H1 (cell line): Measurements from ENCODE around the gene OLA1. TPM values are rescaled to one million over a fixed set of nuclear protein-coding genes. Genes with fewer than 3 reads are reported as not detected.

Source experiments
- CTCF ChIA-PET: fragments of 300-600 bp; sonication (Branson Sonifier 250); formaldehyde crosslinking; loops from one replicate; lab custom pipeline; 2021; ENCODE audit not compliant: partially characterized antibody; lab: Charles Lee
- POLR2A ChIA-PET: fragments of 300-600 bp; sonication (Branson Sonifier 250); formaldehyde crosslinking; loops from one replicate; lab custom pipeline; 2021; ENCODE audit warnings: inconsistent platforms; ENCODE audit not compliant: partially characterized antibody; lab: Charles Lee
- DNase-seq, 2 experiments: peaks; one replicate each; pipeline versions ENCODE4 v3.0.0 to v3.0.0-alpha.2; 2010 to 2022; ENCODE audit warnings: low spot score in 2 of 2, low read depth in 1 of 2, mixed read lengths in 1 of 2
- FAIRE-seq: peaks from 2 replicates; lab custom pipeline; 2011; peaks lifted over from hg19 to GRCh38; lab: Jason Lieb, UNC
- H2AFZ ChIP-seq: 2 replicates; pipeline ENCODE4 v1.8.1; 2012; ENCODE audit warnings: low read length, inconsistent platforms
- H2AK5ac ChIP-seq: 2 replicates; pipeline ENCODE4 v1.6.1; 2013; ENCODE audit warnings: low read depth, low read length
- H2BK120ac ChIP-seq: replicated peaks from 2 replicates; pipeline ENCODE3; 2013; ENCODE audit warnings: low read depth, low read length, inconsistent platforms
- H2BK12ac ChIP-seq: 2 replicates; pipeline ENCODE4 v1.6.1; 2013; ENCODE audit warnings: low read depth, low read length
- H2BK15ac ChIP-seq: 2 replicates; pipeline ENCODE4 v1.6.1; 2013; ENCODE audit warnings: low read length
- H2BK20ac ChIP-seq: 2 replicates; pipeline ENCODE4 v1.6.1; 2013; ENCODE audit warnings: low read length
- H2BK5ac ChIP-seq: 2 replicates; pipeline ENCODE4 v1.6.1; 2013; ENCODE audit warnings: low read depth, low read length
- H3K14ac ChIP-seq: 2 replicates; pipeline ENCODE4 v1.6.1; 2013; ENCODE audit warnings: inconsistent platforms; ENCODE audit not compliant: insufficient read length
- H3K18ac ChIP-seq: 2 replicates; pipeline ENCODE4 v1.6.1; 2013; ENCODE audit warnings: low read length; ENCODE audit errors: extremely low read depth
- H3K23ac ChIP-seq: 2 replicates; pipeline ENCODE4 v1.6.1; 2013; ENCODE audit warnings: inconsistent platforms; ENCODE audit not compliant: insufficient read length
- H3K23me2 ChIP-seq: 2 replicates; pipeline ENCODE4 v1.6.1; 2013; ENCODE audit warnings: low read depth, low read length
- H3K27ac ChIP-seq: 2 replicates; pipeline ENCODE4 v1.6.1; 2011; ENCODE audit warnings: low read depth, low read length, inconsistent platforms
- H3K27me3 ChIP-seq, 4 experiments: replicated peaks in 1 of 4; 1 replicate in 1 of 4; 2 replicates in 3 of 4; pipeline versions ENCODE4 v1.6.1 to v1.8.1; 2011 to 2013; ENCODE audit warnings: low read length in 3 of 4, mild to moderate bottlenecking in 3 of 4, inconsistent platforms in 2 of 4, mixed read lengths in 2 of 4, moderate library complexity in 1 of 4; ENCODE audit not compliant: control insufficient read depth in 3 of 4, insufficient read depth in 3 of 4; ENCODE audit errors: extremely low read depth in 1 of 4
- H3K36me3 ChIP-seq, 4 experiments: 2 replicates each; pipeline versions ENCODE4 v1.6.1 to v1.8.1; 2011 to 2013; ENCODE audit warnings: mild to moderate bottlenecking in 4 of 4, low read length in 3 of 4, moderate library complexity in 2 of 4, control low read depth in 1 of 4, inconsistent platforms in 1 of 4; ENCODE audit not compliant: insufficient read depth in 4 of 4, control insufficient read depth in 2 of 4
- H3K4ac ChIP-seq: replicated peaks from 2 replicates; pipeline ENCODE3; 2013; ENCODE audit warnings: low read length, low read depth, mixed read lengths, inconsistent platforms; ENCODE audit not compliant: insufficient read length
- H3K4me1 ChIP-seq, 4 experiments: replicated peaks in 1 of 4; 1 replicate in 1 of 4; 2 replicates in 3 of 4; pipeline versions ENCODE4 v1.6.1 to v1.8.1; 2011 to 2013; ENCODE audit warnings: low read length in 3 of 4, inconsistent platforms in 2 of 4, mixed read lengths in 1 of 4; ENCODE audit not compliant: insufficient read depth in 4 of 4, control insufficient read depth in 3 of 4
- H3K4me2 ChIP-seq, 2 experiments: 2 replicates each; pipeline versions ENCODE4 v1.6.1 to v1.8.1; 2011 to 2013; ENCODE audit warnings: low read depth in 2 of 2, low read length in 2 of 2, control low read depth in 1 of 2, inconsistent platforms in 1 of 2, mild to moderate bottlenecking in 1 of 2; ENCODE audit not compliant: insufficient read depth in 1 of 2
- H3K4me3 ChIP-seq, 4 experiments: fragments of 200-600, 300-600 bp in 1 of 4; sonication (generic), shearing (Covaris generic), sonication (Bioruptor Twin) in 1 of 4; 2 replicates each; pipeline versions ENCODE4 v1.5.1 to v1.8.1; 2011 to 2016; ENCODE audit warnings: low read length in 4 of 4, low read depth in 3 of 4, control low read depth in 2 of 4, inconsistent platforms in 2 of 4, mild to moderate bottlenecking in 2 of 4, mixed read lengths in 1 of 4, moderate library complexity in 1 of 4; ENCODE audit not compliant: insufficient read depth in 2 of 4; ENCODE audit errors: extremely low read depth in 1 of 4
- H3K56ac ChIP-seq: replicated peaks from 2 replicates; pipeline ENCODE3; 2013; ENCODE audit warnings: low read depth, mild to moderate bottlenecking, mixed read lengths, low read length, inconsistent platforms; ENCODE audit not compliant: insufficient read length
- H3K79me1 ChIP-seq: 2 replicates; pipeline ENCODE4 v1.6.1; 2013; ENCODE audit warnings: low read depth, low read length, control low read depth
- H3K79me2 ChIP-seq, 2 experiments: 2 replicates each; pipeline versions ENCODE4 v1.6.1 to v1.8.1; 2012 to 2013; ENCODE audit warnings: low read length in 2 of 2, mild to moderate bottlenecking in 2 of 2, inconsistent platforms in 1 of 2; ENCODE audit not compliant: insufficient read depth in 2 of 2, control insufficient read depth in 1 of 2
- H3K9ac ChIP-seq, 4 experiments: replicated peaks in 1 of 4; 1 replicate in 1 of 4; 2 replicates in 3 of 4; pipeline versions ENCODE4 v1.6.1 to v1.8.1; 2011 to 2013; ENCODE audit warnings: low read depth in 3 of 4, low read length in 3 of 4, control low read depth in 2 of 4, mild to moderate bottlenecking in 2 of 4, moderate library complexity in 2 of 4, inconsistent platforms in 1 of 4; ENCODE audit errors: extremely low read depth in 1 of 4
- H3K9me3 ChIP-seq, 2 experiments: 2 replicates each; pipeline versions ENCODE4 v1.6.1 to v1.8.1; 2012 to 2013; ENCODE audit warnings: mild to moderate bottlenecking in 2 of 2, moderate library complexity in 2 of 2, control low read depth in 1 of 2, inconsistent platforms in 1 of 2, low read depth in 1 of 2, low read length in 1 of 2, mixed read lengths in 1 of 2; ENCODE audit not compliant: insufficient read depth in 2 of 2
- H4K20me1 ChIP-seq, 2 experiments: replicated peaks in 1 of 2; 2 replicates each; pipeline versions ENCODE3 to v1.8.1; 2011 to 2013; ENCODE audit warnings: inconsistent platforms in 2 of 2, low read length in 2 of 2, mild to moderate bottlenecking in 1 of 2; ENCODE audit not compliant: insufficient read depth in 2 of 2, control insufficient read depth in 1 of 2
- H4K5ac ChIP-seq: 2 replicates; pipeline ENCODE4 v1.6.1; 2013; ENCODE audit warnings: low read length, low read depth, mixed read lengths, inconsistent platforms; ENCODE audit not compliant: insufficient read length
- H4K8ac ChIP-seq: 2 replicates; pipeline ENCODE4 v1.8.0; 2013; ENCODE audit warnings: mild to moderate bottlenecking, moderate library complexity, low read length, inconsistent platforms; ENCODE audit not compliant: insufficient read depth; ENCODE audit errors: extremely low read depth
- H4K91ac ChIP-seq: replicated peaks from 2 replicates; pipeline ENCODE3; 2013; ENCODE audit warnings: low read length, mixed read lengths, inconsistent platforms; ENCODE audit not compliant: insufficient read length
- CREB1 ChIP-seq: IDR thresholded peaks from 2 replicates; pipeline ENCODE4 v1.6.1; 2012; ENCODE audit warnings: inconsistent platforms
- EZH2 ChIP-seq: fragments of 200-600 bp; sonication (generic); IDR thresholded peaks from 2 replicates; pipeline ENCODE4 v1.7.1; 2012; ENCODE audit warnings: low read depth, mild to moderate bottlenecking, moderate library complexity, low read length, inconsistent platforms; ENCODE audit not compliant: severe bottlenecking
- GTF2F1 ChIP-seq: IDR thresholded peaks from 2 replicates; pipeline ENCODE4 v1.6.1; 2012; ENCODE audit warnings: low read depth, low read length, improper control_type of control experiment, borderline replicate concordance
- PHF8 ChIP-seq: fragments of 200-600 bp; sonication (generic); conservative IDR thresholded peaks from 2 replicates; pipeline ENCODE4 v1.7.1; 2012; ENCODE audit warnings: low read depth, mild to moderate bottlenecking, inconsistent platforms, low read length, moderate library complexity
- RXRA ChIP-seq: IDR thresholded peaks from 2 replicates; pipeline ENCODE4 v1.6.1; 2011; ENCODE audit warnings: low read depth, mild to moderate bottlenecking, low read length, moderate library complexity; ENCODE audit not compliant: insufficient read depth
- SIN3A ChIP-seq, 2 experiments: IDR thresholded peaks in 1 of 2; conservative IDR thresholded peaks in 1 of 2; 2 replicates each; pipeline ENCODE4 v1.6.1; 2011 to 2012; ENCODE audit warnings: low read length in 2 of 2, improper control_type of control experiment in 1 of 2, low read depth in 1 of 2, mild to moderate bottlenecking in 1 of 2
- SIX5 ChIP-seq: IDR thresholded peaks from 2 replicates; pipeline ENCODE4 v1.6.1; 2011; ENCODE audit warnings: mild to moderate bottlenecking, low read depth, low read length
- SP1 ChIP-seq: IDR thresholded peaks from 2 replicates; pipeline ENCODE4 v1.6.1; 2011; ENCODE audit warnings: low read depth, low read length
- TCF12 ChIP-seq: IDR thresholded peaks from 2 replicates; pipeline ENCODE4 v1.6.1; 2011; ENCODE audit warnings: low read depth, mild to moderate bottlenecking, low read length
- WGBS, 2 experiments: shearing (Covaris generic) in 1 of 2; methylation state at CpG; one replicate each; pipeline versions ENCODE4 v1.1.6 to v1.1.7; 2013 to 2015; ENCODE audit warnings: low lambda C conversion rate in 2 of 2, mixed read lengths in 2 of 2, inconsistent platforms in 1 of 2, low coverage in 1 of 2, missing lambda C conversion rate in 1 of 2; ENCODE audit not compliant: insufficient replicate concordance in 2 of 2, insufficient coverage in 1 of 2, insufficient read length in 1 of 2; ENCODE audit errors: extremely low coverage in 1 of 2, missing lambda C conversion rate in 1 of 2; 5-methylcytosine and 5-hydroxymethylcytosine counted together
- polyA plus RNA-seq, 7 experiments: library from polyadenylated mRNA; depleted of rRNA in 3 of 7; stranded (reverse) in 5 of 7; unstranded in 2 of 7; fragments of >200 nt in 5 of 7; fragments of 200-250 nt in 2 of 7; gene quantifications; 1 replicate in 5 of 7; 2 replicates in 1 of 7; 4 replicates in 1 of 7; pipeline versions ENCODE4 v1.2.1 to v1.2.3, GENCODE V29; 2011 to 2013; ENCODE audit warnings: missing spikeins in 2 of 7, mixed read lengths in 2 of 7
- total RNA-seq: library from RNA; stranded (reverse); fragmentation: NEBNext Ultra II Directional; extraction: Animal tissue kit (Norgen Biotek cat#: 25700); gene quantifications from 2 replicates; pipeline ENCODE4 v1.2.1, GENCODE V29; 2021
- TF ChIP-seq, protein P1 (sequence below): IDR thresholded peaks from 2 replicates; pipeline ENCODE4 v1.6.1; 2012; ENCODE audit warnings: inconsistent platforms

OLA1 gene
- total and polyA plus RNA-seq, 2 of the 8 experiments (the other 6 are each of a cell fraction or from before 2014, with no cell fraction given): 39.3 to 158 TPM

DNA sequence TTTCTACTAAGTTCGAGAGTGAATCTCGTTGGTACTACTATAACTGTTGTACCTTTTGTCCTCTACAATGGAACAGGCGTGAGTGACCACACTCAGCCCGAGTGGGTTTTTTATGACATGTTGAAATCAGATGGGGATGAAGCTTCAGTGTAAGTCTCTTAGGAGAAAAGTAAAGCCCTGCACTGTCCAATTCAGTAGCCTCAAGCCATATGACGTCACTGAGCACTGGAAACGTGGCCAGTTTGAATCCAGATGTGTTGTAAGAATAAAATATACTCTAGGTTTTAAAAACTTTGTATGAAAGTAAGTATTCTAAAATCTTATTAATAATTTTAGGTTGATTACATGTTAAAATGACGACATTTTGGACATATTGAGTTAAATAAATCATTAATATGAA, 181.5 kb downstream of the OLA1 start:
- Histone ChIP-seq H2BK5ac (no peak overlapping the region), H3K14ac (no peak overlapping the region), H3K79me2 (no peaks in the 10 kb centered on the region), H2AK5ac (no peak overlapping the region), H3K4me1 (peaks cover 0 to 11% (median 2%) of the 10 kb centered on the region in 4 experiments; a peak in 3 of 7 replicates), H2BK20ac (no peak overlapping the region), H3K56ac (no peak overlapping the region), H3K18ac (no peak overlapping the region), H4K20me1 (no peaks in the 10 kb centered on the region), H3K27me3 (no peaks in the 10 kb centered on the region), H2BK12ac (no peak overlapping the region), H3K23ac (no peak overlapping the region), H3K9me3 (no peaks in the 10 kb centered on the region), H3K79me1 (no peaks in the 10 kb centered on the region), H4K5ac (no peak overlapping the region), H2BK15ac (no peak overlapping the region), H3K36me3 (no peaks in the 10 kb centered on the region), H2BK120ac (no peak overlapping the region), H3K4me3 (no peak overlapping the region), H3K23me2 (no peaks in the 10 kb centered on the region), H3K4ac (no peak overlapping the region), H4K8ac (no peak overlapping the region), H3K4me2 (no peak overlapping the region), H2AFZ (no peak overlapping the region), H4K91ac (no peak overlapping the region), H3K27ac (no peak overlapping the region), H3K9ac (no peak overlapping the region)
- FAIRE-seq (no peak), DNase-seq (no peak)
- CTCF ChIA-PET: interaction anchor here (0.6 kb wide), 1 partner anchor 378 kb away, joined by 3 read pairs; no protein-coding TSS in a partner anchor
- POLR2A ChIA-PET: interaction anchor here (1.2 kb wide), 1 partner anchor 9 kb away, joined by 5 read pairs; no protein-coding TSS in a partner anchor
- 83% methylated on average over 7 of the region's 7 CpGs; no CpG with 5 or more reads in 1 of the 2 experiments for WGBS, 2 experiments
- TF ChIP-seq, protein P1, sequence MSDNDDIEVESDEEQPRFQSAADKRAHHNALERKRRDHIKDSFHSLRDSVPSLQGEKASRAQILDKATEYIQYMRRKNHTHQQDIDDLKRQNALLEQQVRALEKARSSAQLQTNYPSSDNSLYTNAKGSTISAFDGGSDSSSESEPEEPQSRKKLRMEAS: no peak
- TF ChIP-seq RXRA (no peak), CREB1 (no peak), TCF12 (no peak), SIN3A (conservative IDR thresholded peaks at IDR 0.05 in 1 of 2, IDR thresholded peaks at IDR 0.05 in 1 of 2; ENCODE audit: low read depth in 1 of 2, low read length in 2 of 2) (no peak), SP1 (no peak), PHF8 (no peak), EZH2 (no peak), GTF2F1 (no peak), SIX5 (no peak)
